Keratinocyte (primary cell): ENCODE results near the gene UCN2. TPM values are rescaled to one million over a fixed set of nuclear protein-coding genes. Genes with fewer than 3 reads are reported as not detected.

Experiments
- DNase-seq: peaks from one replicate; pipeline ENCODE4 v3.0.0-alpha.2; 2011; ENCODE audit warnings: low read depth, missing footprints, low spot score
- FAIRE-seq: peaks from 2 replicates; lab custom pipeline; 2011; peaks lifted over from hg19 to GRCh38; lab: Jason Lieb, UNC
- H2AFZ ChIP-seq: 2 replicates; pipeline ENCODE4 v1.6.0; 2012; ENCODE audit warnings: low read length, control low read depth, inconsistent platforms; ENCODE audit not compliant: control insufficient read depth
- H3K27ac ChIP-seq: 2 replicates; pipeline ENCODE4 v1.5.1; 2011; ENCODE audit warnings: low read length; ENCODE audit not compliant: control insufficient read depth, insufficient read depth
- H3K27me3 ChIP-seq: 3 replicates; pipeline ENCODE4 v1.6.0; 2011; ENCODE audit warnings: low read length; ENCODE audit not compliant: control insufficient read depth, insufficient read depth; ENCODE audit errors: extremely low read depth
- H3K36me3 ChIP-seq, 2 experiments: 2 replicates in 1 of 2; 3 replicates in 1 of 2; pipeline ENCODE4 v1.5.1; 2011; ENCODE audit warnings: low read length in 2 of 2, mild to moderate bottlenecking in 1 of 2; ENCODE audit not compliant: control insufficient read depth in 2 of 2, insufficient read depth in 2 of 2; ENCODE audit errors: extremely low read depth in 1 of 2
- H3K4me1 ChIP-seq: 3 replicates; pipeline ENCODE4 v1.5.1; 2011; ENCODE audit warnings: low read length; ENCODE audit not compliant: control insufficient read depth, insufficient read depth; ENCODE audit errors: extremely low read depth
- H3K4me2 ChIP-seq: 3 replicates; pipeline ENCODE4 v1.6.0; 2011; ENCODE audit warnings: low read depth, low read length; ENCODE audit not compliant: control insufficient read depth, insufficient read depth; ENCODE audit errors: extremely low read depth
- H3K4me3 ChIP-seq, 3 experiments: fragments of 200-600 bp in 1 of 3; sonication (generic) in 1 of 3; 2 replicates in 2 of 3; 3 replicates in 1 of 3; pipeline ENCODE4 v1.5.1; 2011 to 2016; ENCODE audit warnings: low read length in 3 of 3, mild to moderate bottlenecking in 3 of 3, control low read depth in 2 of 3, inconsistent platforms in 1 of 3, low read depth in 1 of 3, mixed read lengths in 1 of 3, mixed run types in 1 of 3, moderate library complexity in 1 of 3; ENCODE audit not compliant: control insufficient read depth in 2 of 3, insufficient read depth in 2 of 3; ENCODE audit errors: extremely low read depth in 1 of 3
- H3K79me2 ChIP-seq: 2 replicates; pipeline ENCODE4 v1.6.0; 2012; ENCODE audit warnings: low read length; ENCODE audit not compliant: control insufficient read depth, insufficient read depth
- H3K9ac ChIP-seq: 3 replicates; pipeline ENCODE4 v1.6.0; 2011; ENCODE audit warnings: low read length; ENCODE audit not compliant: control insufficient read depth, insufficient read depth; ENCODE audit errors: extremely low read depth
- H3K9me1 ChIP-seq: 3 replicates; pipeline ENCODE4 v1.6.0; 2011; ENCODE audit warnings: low read length; ENCODE audit not compliant: control insufficient read depth, insufficient read depth; ENCODE audit errors: extremely low read depth
- H3K9me3 ChIP-seq: 2 replicates; pipeline ENCODE4 v1.5.1; 2012; ENCODE audit warnings: low read depth, low read length; ENCODE audit not compliant: control insufficient read depth
- H4K20me1 ChIP-seq: 3 replicates; pipeline ENCODE4 v1.6.0; 2011; ENCODE audit warnings: low read length; ENCODE audit not compliant: control insufficient read depth, insufficient read depth; ENCODE audit errors: extremely low read depth
- CTCF ChIP-seq, 3 experiments: IDR thresholded peaks in 1 of 3; conservative IDR thresholded peaks in 1 of 3; optimal IDR thresholded peaks in 1 of 3; 2 replicates in 2 of 3; 3 replicates in 1 of 3; pipeline versions ENCODE3 to v1.5.1; 2011; ENCODE audit warnings: low read length in 3 of 3, mild to moderate bottlenecking in 3 of 3, moderate library complexity in 2 of 3, control low read depth in 1 of 3, inconsistent platforms in 1 of 3; ENCODE audit not compliant: insufficient read depth in 2 of 3; ENCODE audit errors: extremely low read depth in 1 of 3
- EZH2 ChIP-seq: IDR thresholded peaks from one replicate; pipeline ENCODE4 v1.6.1; 2012; ENCODE audit warnings: inconsistent platforms, mild to moderate bottlenecking, low read length, moderate library complexity
- dilution Hi-C: fragments of 300-500 bp; cut with MboI; formaldehyde crosslinking; loops from one replicate; pipeline ENCODE4 v1.7.0; 2020; ENCODE audit warnings: low sequenced_read_pairs; ENCODE audit not compliant: extremely low pct_ligation_motif_present
- polyA plus RNA-seq, 5 experiments: library from polyadenylated mRNA; depleted of rRNA in 3 of 5; stranded (reverse) in 3 of 5; stranded (forward) in 1 of 5; unstranded in 1 of 5; fragments of >200 nt; gene quantifications; 1 replicate in 1 of 5; 2 replicates in 3 of 5; 3 replicates in 1 of 5; pipeline versions ENCODE4 v1.2.1 to v1.2.3, GENCODE V29; 2011 to 2012; ENCODE audit warnings: missing spikeins in 2 of 5, low read depth in 1 of 5, low replicate concordance in 1 of 5

The UCN2 gene
- polyA plus RNA-seq, 1 donor (not counting 4 experiments of a cell fraction or from before 2014, with no cell fraction given): 5.7 TPM

DNA sequence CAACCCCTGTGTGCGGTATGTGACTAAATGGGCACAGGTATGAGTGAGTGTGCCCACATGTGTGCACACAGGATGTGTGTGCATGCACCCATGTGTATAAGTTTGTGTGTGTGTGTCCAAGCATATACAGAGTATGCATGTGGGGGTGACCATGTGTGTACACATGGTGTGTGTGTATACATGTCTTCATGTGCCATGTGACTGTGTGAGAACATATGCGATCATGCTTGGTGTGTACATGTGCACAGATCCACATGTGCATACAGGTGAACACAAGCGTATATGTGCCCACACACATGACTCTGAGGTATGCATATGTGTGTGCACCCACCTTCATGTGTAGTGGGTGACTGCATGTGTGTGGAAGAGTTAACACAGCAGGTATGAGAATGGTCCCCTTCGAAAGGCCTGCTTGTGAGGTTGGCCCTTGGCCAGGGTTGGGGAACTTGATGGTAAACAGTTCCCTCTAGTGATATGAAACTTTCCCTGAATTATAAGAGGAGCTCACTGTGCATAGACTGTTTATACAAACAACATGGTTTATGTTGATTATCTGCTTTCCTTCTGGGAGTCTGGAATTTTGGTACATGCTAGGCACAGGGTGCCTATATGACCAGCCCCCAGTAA, 17.3 kb downstream of the UCN2 start:
- H3K9me3 ChIP-seq: no peaks in the 10 kb centered on the region
- H2AFZ ChIP-seq: no peak overlapping the region
- H3K9ac ChIP-seq: no peak overlapping the region
- FAIRE-seq (no peak), DNase-seq (no peak)
- no peaks in the 10 kb centered on the region for H4K20me1 ChIP-seq
- H3K4me2 ChIP-seq: no peak overlapping the region
- TF ChIP-seq EZH2 (no peak), CTCF (optimal IDR thresholded peaks at IDR 0.05 in 1 of 3, IDR thresholded peaks at IDR 0.05 in 1 of 3, conservative IDR thresholded peaks at IDR 0.05 in 1 of 3; ENCODE audit: extremely low read depth in 1 of 3, insufficient read depth in 2 of 3, low read length in 3 of 3) (no peak)
- H3K27me3 ChIP-seq: no peaks in the 10 kb centered on the region
- peaks cover 27 to 31% of the 10 kb centered on the region in 2 experiments for H3K36me3 ChIP-seq
- no peaks in the 10 kb centered on the region for H3K9me1 ChIP-seq
- dilution Hi-C loops: no loop called here
- H3K4me1 ChIP-seq: no peaks in the 10 kb centered on the region
- H3K27ac ChIP-seq: no peak overlapping the region
- H3K79me2 ChIP-seq: no peaks in the 10 kb centered on the region
- H3K4me3 ChIP-seq: no peak overlapping the region

GRCh38 chr3:48544141-48544540, 19.4 kb downstream of the UCN2 start:
- Histone ChIP-seq H3K9me3 (no peaks in the 10 kb centered on the region), H3K4me2 (no peak overlapping the region), H3K4me3 (no peak overlapping the region), H4K20me1 (no peaks in the 10 kb centered on the region), H3K9me1 (no peaks in the 10 kb centered on the region), H3K36me3 (peaks cover 25 to 28% of the 10 kb centered on the region in 2 experiments), H3K79me2 (no peaks in the 10 kb centered on the region), H3K27ac (no peak overlapping the region), H3K4me1 (no peaks in the 10 kb centered on the region), H2AFZ (no peak overlapping the region), H3K27me3 (no peaks in the 10 kb centered on the region), H3K9ac (no peak overlapping the region)
- FAIRE-seq (no peak), DNase-seq (no peak)
- dilution Hi-C loops: no loop called here
- TF ChIP-seq CTCF (optimal IDR thresholded peaks at IDR 0.05 in 1 of 3, IDR thresholded peaks at IDR 0.05 in 1 of 3, conservative IDR thresholded peaks at IDR 0.05 in 1 of 3; ENCODE audit: extremely low read depth in 1 of 3, insufficient read depth in 2 of 3, low read length in 3 of 3) (no peak), EZH2 (no peak)
